ENCODE data around the gene TPX2.

TPX2 gene, protein sequence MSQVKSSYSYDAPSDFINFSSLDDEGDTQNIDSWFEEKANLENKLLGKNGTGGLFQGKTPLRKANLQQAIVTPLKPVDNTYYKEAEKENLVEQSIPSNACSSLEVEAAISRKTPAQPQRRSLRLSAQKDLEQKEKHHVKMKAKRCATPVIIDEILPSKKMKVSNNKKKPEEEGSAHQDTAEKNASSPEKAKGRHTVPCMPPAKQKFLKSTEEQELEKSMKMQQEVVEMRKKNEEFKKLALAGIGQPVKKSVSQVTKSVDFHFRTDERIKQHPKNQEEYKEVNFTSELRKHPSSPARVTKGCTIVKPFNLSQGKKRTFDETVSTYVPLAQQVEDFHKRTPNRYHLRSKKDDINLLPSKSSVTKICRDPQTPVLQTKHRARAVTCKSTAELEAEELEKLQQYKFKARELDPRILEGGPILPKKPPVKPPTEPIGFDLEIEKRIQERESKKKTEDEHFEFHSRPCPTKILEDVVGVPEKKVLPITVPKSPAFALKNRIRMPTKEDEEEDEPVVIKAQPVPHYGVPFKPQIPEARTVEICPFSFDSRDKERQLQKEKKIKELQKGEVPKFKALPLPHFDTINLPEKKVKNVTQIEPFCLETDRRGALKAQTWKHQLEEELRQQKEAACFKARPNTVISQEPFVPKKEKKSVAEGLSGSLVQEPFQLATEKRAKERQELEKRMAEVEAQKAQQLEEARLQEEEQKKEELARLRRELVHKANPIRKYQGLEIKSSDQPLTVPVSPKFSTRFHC

DNA sequence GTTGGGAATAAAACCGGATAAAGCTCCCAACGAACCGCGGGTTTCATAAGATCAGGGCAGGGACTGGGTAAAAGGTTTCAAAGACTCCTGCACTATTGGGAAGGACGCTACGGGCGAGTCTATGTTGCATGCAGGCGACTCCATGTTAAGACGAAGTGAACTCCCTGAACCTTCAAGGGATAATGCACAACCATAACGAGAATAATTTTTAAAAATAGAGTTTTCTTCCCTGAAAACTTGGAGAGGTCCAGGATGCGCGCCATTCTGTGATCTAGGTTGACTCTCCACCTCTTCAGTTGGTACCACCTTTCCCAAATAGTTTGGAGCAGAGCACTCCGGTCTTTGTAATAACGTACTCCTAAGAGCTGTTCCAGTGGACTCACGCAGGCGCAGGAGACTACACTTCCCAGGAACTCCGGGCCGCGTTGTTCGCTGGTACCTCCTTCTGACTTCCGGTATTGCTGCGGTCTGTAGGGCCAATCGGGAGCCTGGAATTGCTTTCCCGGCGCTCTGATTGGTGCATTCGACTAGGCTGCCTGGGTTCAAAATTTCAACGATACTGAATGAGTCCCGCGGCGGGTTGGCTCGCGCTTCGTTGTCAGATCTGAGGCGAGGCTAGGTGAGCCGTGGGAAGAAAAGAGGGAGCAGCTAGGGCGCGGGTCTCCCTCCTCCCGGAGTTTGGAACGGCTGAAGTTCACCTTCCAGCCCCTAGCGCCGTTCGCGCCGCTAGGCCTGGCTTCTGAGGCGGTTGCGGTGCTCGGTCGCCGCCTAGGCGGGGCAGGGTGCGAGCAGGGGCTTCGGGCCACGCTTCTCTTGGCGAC lies at the start of gene TPX2:
TPX2 (plus strand) TSS at position 562 of the 821 bp plus-strand sequence. CDS start 18,187 bp downstream, outside the sequence.
- peak; percentile 90 for DNase-seq

DNA sequence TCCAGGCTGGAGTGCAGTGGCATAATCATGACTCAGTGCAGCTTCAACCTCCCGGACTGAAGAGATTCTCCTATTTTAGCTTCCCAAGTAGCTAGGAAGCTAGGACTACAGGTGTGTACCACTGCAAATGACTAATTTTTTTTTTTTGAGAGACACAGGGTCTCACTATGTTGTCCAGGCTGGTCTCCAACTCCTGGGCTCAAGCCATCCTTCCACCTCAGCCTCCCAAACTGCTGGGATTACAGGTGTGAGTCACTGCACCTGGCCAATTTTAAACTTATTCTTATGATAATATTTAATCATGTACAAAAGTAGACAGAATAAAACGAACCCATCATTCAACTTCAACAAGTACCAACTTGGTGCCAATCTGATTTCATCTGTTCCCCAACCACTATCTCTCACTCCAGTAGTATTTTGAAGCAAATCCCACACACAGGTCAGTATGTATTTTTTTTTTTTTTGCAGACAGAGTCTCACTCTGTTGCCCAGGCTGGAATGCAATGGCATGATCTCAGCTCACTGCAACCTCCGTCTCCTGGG lies 48.9 kb upstream of the TPX2 start:
- DNase-seq: no peak

DNA sequence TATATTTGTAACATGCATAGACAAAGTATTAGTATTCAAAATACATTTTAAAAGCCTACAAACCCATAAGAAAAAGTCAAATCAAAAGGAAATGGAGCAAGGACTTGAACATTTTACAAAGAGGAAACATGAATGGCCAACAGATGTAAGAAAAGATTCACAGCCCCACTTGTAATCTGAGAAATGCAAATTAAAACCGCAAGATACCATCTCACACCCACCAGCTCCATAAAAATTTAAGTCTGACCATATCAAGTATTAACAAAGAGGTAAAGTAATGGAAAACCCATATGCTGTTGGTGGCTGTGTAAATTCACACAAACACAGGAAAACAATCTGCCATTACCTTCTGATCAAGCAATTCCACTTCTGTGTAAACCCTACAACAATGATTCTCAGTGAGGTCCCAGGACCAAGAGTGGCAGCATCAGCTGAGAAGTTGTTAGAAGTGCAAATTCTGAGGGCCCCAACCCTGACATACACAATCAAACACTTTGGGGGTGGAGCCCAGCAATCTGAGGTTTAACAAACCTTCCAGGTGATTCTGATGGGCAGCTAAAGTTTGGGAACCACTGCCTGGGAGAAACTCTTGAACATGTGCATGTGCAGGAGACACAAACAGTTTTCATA lies 47.3 kb upstream of the TPX2 start:
- DNase-seq: no peak

DNA sequence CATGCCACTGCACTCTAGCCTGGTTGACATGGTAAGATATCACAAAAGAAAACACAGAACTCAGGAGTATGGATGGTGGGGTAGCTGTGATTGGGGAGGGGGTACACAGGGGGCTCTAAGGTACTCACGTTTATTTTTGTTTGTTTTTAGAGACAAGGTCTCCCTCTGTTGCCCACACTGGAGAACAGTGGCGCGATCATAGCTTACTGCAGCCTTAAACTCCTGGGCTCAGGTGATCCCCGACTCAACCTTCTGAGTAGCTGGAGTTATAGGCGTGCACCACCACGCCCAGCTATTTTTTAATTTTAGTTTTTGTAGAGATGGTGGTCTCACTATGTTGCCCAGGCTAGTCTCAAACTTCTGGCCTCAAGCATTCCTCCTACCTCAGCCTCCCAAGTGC lies 45.7 kb upstream of the TPX2 start:
- no peak for DNase-seq

DNA sequence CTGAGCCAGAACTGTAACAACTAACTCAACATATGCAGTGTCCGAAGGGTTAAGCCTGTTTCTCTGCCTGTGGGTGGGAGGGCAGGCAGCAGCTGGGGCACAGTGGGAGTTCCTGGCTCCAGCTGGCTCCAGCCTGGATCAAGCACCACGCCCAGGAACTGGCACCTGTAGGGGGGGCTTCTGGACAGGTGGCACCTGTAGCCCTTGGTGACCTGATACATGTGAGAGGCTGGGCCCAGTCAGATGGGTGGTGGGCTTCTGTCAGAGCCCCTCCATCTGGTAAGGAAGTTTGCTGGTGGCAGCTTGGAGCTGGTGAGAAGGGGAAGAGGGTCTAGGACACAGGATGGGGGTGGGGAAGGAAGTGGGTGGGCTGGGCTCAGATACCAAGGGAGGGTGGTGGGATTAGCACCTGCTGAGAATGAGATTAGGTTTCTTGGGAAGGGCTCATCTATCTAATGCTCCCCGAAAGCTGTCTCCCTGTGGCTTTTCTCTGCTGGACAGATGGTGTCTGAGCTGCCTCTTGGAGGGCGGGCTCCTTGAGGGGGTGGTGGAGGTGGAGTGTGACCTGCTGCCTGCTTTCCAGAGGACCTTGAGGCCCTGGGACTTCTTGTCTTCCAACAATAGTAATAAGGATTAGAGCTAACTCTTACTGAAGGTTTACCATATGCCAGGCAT lies 45.0 kb upstream of the TPX2 start:
- no peak for DNase-seq

DNA sequence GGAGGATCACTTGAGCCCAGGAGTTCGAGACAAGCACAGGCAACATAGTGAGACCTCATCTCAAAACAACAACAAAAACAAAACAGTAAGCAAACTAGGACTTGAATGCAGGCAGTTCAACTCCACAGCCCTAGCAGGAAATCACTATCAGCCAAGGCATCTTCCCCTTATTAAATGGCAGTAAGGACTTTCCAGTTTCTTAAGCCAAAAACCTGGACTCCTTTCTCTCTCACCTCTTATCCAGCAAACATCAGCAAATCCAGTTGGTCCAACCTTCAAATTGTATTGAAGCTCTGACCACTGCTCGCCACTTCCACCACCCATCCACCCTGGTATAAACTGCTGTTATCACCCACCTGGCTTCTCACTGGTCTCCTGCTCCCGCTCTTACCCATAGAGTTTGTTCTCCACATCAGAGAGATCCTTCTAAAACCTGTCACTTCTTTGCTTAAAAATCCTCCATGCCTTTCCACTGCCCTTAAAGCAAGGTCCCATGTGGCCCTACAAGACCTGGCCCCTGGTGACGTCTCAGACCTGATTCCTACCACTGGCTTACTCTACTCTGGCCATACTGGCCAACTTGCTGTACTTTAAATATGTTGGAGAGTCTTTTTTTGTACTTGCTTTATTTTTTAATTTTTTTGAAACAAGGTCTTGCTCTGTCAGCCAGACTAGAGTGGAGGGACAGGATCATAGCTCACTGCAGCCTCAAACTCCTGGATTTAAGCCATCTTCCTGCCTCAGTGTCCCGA lies 44.1 kb upstream of the TPX2 start:
- DNase-seq: no peak

DNA sequence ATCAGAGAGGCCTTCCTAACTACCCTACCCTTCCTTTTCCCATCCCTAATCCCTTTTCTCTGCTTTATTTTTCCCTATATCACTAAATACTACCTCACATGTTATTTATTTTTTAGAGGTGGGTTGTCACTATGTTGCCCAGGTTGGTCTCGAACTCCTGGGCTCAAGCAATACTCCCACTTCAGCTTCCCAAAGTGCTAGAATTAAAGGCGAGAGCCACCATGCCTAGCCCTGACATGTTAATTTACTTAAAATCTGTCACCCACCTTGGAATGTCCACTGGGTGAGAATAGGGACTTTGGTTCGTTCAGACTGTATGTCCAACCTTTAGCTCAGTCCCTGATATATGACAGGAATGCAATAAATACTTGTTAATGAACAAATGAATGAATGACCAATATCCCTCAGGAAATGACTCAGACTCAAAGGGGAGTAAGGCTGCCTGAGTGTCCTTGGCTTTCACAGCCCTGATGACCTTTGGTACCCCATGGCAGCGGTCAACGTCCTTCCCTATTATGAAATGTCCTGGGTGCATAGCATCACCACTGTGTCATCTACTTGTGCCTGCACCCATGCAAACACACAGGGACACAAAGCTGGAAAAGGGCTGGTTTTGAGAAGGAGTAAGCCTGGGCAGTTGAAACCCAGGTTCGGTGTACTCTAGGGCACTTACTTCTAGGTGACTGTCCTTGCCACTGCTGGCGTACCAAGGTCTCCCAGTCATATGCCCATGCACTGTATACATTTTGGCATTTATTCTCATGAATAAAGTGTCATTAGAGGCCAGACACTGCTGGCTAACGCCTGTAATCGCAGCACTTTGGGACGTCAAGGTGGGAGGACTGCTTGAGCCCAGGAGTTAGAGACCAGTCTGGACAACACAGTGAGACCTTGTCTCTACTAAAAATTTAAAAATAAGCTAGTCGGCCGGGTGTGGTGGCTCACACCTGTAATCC lies 43.0 kb upstream of the TPX2 start:
- no peak for DNase-seq

DNA sequence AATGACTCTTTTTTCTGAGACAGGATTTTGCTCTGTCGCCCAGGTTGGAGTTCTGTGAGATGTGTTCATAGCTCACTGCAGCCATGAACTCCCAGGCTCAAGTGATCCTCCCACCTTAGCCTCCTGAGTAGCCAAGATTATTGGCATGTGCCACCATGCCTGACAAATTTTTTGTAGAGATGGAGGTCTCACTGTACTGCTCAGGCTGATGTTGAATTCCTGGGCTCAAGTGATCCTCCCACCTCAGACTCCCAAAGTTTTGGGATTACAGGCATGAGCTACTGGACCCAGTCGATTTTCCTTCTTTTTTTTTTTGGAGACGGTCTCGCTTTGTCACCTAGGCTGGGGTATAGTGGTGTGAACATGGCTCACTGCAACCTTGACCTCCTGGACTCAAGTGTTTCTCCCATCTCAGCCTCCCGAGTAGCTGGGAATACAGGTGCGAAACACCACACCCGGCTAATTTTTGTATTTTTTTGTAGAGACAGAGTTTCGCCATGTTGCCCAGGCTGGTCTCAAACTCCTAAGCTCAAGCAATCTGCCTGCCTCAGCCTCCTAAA lies 40.8 kb upstream of the TPX2 start:
- no peak for DNase-seq

DNA sequence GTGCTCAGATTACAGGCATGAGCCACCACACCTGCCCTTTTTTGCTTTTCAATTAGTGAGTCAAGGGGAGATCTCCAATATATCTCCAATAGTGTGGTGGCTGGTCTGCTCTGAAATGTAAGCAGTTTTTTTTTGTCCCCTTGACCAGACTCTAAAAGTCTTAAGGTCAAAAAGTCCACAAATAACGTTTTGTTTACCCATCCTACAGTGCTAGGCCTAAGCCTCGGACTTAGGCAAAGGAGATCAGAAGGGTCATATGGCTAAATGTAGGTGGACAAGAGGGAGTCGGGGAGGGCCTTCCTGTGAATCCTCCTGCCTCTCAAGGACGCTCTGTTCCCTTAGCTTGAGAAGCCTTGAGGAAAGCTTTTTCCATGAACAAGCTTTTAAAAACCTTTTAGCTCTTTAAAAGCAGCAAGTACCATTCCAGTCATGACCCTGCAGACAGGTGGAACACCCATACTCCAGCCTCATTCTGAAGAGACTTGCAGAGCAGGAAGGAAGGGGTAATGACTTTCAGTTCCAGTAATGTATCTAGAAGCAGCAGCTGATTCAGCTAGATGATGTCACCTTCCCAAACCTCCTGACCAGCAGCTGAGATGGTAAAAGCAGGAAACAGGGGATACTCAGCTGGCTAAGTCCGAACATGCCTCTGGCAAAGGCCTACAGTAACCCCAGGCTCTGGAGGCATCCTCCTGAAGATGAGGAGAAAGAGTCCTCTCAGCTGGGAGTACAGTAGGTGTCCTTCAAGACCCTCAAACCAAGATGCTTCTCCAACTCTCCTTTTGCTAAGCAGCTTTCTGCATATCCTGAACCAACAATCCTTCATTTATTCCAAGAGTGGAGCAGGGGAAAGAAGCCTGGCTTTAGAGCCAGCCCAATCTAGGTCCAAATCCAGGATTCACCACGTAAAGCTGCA lies 40.0 kb upstream of the TPX2 start:
- no peak for DNase-seq

DNA sequence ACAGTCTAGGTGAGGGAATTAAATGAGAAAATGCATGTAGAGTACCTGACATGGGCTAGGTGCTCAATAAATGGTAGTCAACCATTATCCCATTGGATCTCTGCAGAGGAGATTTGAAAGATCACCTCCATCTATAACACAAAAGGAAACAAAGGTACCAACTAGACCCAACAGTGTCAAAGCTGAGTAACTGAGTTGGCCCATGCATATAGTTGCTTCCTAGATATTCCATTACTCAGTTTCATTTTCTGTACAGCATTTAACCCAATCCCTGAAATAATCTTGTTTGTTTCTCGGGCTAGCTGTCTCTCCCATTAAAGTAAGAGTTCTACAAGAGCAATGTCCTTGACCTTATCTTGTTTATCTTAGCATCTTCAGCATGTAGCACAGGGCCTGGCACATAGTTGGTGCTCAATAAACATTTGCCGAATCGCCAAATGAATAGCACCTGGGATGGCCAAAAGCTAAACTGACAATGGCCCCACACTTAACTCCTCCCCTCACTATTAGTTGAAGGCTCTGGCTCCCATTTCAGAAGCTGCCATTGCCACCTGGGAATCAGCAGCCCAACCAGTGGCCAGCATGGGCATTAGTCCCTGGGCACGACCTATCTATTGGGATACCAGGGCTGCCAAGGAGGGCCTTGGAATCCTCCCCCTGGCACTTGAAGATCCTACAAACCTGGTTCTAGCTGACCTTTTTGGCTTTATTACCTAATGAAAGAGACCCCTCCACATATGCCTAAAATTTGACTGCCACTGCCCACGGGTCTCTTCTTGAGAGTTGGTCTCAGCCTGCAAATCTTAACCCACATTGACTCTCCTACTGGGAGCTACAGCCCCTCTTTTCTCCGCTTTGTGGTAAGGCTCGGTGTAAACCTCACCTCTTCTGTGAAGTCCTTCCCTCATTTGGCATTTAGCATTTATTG lies 39.0 kb upstream of the TPX2 start:
- DNase-seq: no peak

DNA sequence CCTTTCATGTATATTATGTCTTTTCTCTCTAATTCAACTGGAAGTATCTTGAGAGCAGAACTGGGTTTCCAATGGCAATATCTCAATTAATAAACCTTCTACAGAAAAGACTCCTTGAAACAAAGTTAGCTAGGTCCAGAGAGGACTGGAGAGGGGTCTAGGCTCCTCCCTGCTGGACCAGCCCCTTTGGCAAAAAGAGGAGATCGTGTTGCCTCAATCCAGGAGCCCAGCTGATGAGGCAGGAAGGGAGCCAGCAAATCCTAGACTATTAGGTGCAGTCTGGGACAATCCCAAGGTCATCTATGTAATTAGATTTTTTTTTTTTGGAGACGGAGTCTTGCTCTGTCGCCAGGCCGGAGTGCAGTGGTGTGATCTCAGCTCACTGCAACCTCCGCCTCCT lies 38.3 kb upstream of the TPX2 start:
- DNase-seq: no peak

DNA sequence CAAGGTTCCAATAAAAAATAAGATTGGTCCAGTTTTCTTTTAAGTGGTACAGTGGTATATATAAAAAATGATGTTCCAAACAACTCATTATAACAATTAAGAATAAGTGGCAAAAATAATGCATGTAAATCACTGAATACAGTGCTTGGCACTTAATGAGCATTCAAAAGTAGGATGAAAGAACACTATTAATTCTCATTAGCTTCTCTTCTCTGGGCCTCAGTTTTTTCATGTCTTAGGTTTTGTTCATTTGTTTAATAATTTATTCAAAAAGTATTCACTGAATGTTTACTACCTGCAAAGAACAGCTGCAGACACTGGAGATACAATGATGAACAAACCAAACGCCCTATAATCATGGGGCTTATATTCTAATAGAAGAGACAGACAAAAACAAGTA lies 37.5 kb upstream of the TPX2 start:
- DNase-seq: no peak

DNA sequence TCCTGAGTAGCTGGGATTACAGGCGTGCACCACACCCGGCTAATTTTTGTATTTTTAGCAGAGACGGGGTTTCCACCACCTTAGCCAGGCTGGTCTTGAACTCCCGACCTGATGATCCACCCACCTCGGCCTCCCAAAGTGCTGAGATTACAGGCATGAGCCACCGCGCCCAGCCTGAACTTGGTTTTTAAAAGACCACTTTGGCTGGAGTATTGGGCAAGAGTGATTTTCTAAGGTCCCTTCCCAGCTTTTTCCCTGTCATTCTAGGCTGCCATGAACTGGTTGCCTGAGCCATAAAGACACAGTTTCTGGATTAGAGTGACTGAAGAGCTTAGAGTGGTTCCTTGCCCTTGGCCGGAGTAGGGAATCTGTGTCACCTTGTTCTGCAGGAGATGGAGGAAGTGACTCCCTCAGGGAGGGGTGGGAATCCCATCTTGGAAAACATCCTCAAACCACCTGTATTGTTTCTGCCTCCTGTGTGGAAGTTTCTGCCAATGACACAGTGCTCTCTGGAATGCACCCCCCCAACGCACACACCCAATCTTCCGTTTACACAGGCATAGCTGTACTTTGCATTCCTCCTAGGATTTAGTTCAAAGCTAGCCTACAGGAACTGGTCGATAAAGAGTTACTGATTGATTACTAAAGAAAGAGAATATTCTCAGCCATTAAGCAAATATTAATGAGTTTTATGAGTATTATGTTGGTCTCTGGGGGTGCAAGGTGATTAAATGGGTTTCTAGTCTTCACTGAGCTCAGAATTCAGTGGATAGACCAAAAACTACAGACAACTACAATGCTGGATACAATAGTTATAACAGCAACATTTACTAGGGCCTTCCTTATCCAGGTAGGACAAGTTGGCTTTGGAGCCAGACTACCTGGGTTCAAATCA lies 34.6 kb upstream of the TPX2 start:
- DNase-seq: no peak

DNA sequence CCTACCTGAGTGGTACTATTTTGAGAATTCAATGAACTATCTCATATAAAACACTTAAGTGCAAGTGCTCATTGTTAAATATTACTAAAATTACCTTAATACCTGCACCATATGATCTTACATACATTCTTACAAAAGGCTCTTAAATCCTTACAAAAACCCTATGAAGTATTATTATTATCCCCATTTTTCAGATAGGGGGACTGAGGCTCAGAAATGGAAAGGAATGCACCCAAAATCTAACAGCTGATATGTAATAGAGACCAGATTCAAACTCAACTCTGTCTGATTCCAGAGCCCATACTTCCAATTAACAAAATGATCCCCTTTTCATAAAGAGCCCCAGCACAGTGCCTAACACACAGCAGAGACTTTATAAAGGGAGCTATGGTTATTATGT lies 33.9 kb upstream of the TPX2 start:
- DNase-seq: no peak

DNA sequence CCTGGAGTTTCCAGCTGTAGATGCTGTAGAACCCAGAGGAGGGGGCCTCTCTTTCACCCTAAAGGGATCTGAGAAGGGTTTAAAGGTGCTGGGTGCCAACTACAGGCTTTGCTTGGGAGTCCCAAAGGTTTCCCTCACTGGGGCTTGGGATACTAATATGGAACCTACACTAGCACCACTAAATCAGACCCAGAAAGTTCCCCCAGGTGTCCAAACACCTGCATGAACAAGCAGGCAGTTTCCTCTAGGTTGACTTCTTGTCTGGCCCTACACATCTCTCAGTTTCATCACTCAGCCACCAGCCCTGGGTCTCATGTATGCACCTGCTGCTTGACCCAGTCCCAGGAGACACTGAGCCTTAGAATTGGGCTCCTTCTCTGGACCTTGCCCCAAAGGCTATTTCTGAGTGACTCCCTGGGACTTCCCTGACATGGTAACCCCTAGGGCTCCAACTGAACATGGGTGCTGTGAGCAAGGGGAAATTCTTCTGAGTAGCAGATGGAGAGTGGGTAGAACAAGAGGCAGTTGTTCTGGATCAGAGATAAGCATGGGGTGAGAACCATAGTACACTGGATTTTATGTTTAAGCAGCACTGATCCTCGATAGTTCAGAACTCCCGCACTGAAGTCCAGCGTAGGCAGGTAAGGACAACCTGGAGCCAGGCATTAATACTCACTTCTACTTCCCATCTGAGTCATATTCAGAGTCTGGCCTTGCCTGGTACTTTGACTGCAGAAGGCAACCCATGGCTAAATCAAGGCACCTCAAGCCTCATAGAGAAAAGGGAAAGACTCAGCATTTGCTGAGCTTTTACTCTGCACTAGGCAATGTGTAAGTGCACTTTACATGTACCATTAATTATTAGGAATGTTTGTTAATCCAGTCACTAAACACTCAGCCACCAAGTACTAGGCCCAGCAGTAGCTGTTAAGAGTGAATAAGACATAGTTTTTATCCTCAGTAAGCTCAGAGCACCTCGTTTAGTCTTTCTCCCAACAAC lies 33.2 kb upstream of the TPX2 start:
- DNase-seq: no peak
